GM23248 (cell line): ENCODE measurements around the gene DCST2. TPM values are rescaled to one million over a fixed set of nuclear protein-coding genes. Genes with fewer than 3 reads are reported as not detected.

Experiments
- DNase-seq: peaks from one replicate; pipeline ENCODE4 v3.0.0-alpha.2; 2015
- H2AFZ ChIP-seq: fragments of 200-600 bp; sonication (generic); 2 replicates; pipeline ENCODE4 v1.6.1; 2016; ENCODE audit warnings: antibody characterized with exemption
- H3F3A ChIP-seq: fragments of 200-600 bp; sonication (generic); 2 replicates; pipeline ENCODE4 v1.6.1; 2016; ENCODE audit warnings: mild to moderate bottlenecking, antibody characterized with exemption, mixed run types; ENCODE audit not compliant: insufficient read depth
- H3K27ac ChIP-seq: fragments of 200-600 bp; sonication (generic); 2 replicates; pipeline ENCODE4 v1.5.1; 2016; ENCODE audit warnings: mild to moderate bottlenecking
- H3K27me3 ChIP-seq: fragments of 200-600 bp; sonication (generic); replicated peaks from 2 replicates; pipeline ENCODE4 v1.6.1; 2016; ENCODE audit warnings: mild to moderate bottlenecking; ENCODE audit not compliant: insufficient read depth
- H3K36me3 ChIP-seq: fragments of 200-600 bp; sonication (generic); 2 replicates; pipeline ENCODE4 v1.6.1; 2016; ENCODE audit warnings: low read depth, mild to moderate bottlenecking
- H3K4me1 ChIP-seq: fragments of 200-600 bp; sonication (generic); 2 replicates; pipeline ENCODE4 v1.6.1; 2016; ENCODE audit warnings: mild to moderate bottlenecking; ENCODE audit not compliant: insufficient read depth
- H3K4me2 ChIP-seq: fragments of 200-600 bp; sonication (generic); one replicate; pipeline ENCODE4 v1.6.1; 2016; ENCODE audit warnings: mild to moderate bottlenecking; ENCODE audit not compliant: unreplicated experiment
- H3K4me3 ChIP-seq: fragments of 200-600 bp; sonication (generic); 2 replicates; pipeline ENCODE4 v1.5.1; 2016; ENCODE audit warnings: mild to moderate bottlenecking
- H3K79me2 ChIP-seq: fragments of 200-600 bp; sonication (generic); 2 replicates; pipeline ENCODE4 v1.6.1; 2016; ENCODE audit warnings: mild to moderate bottlenecking; ENCODE audit not compliant: insufficient read depth
- H3K9ac ChIP-seq: fragments of 200-600 bp; sonication (generic); 2 replicates; pipeline ENCODE4 v1.6.1; 2016; ENCODE audit warnings: mild to moderate bottlenecking
- H3K9me2 ChIP-seq: fragments of 200-600 bp; sonication (generic); 2 replicates; pipeline ENCODE4 v1.6.1; 2016; ENCODE audit warnings: mixed run types, mild to moderate bottlenecking, moderate library complexity; ENCODE audit not compliant: insufficient read depth
- H3K9me3 ChIP-seq: fragments of 200-600 bp; sonication (generic); one replicate; pipeline ENCODE4 v1.6.1; 2017; ENCODE audit warnings: low read depth
- H4K20me1 ChIP-seq: fragments of 200-600 bp; sonication (generic); 2 replicates; pipeline ENCODE4 v1.6.0; 2016; ENCODE audit not compliant: insufficient read depth
- EZH2 ChIP-seq: fragments of 200-600 bp; sonication (generic); IDR thresholded peaks from 2 replicates; pipeline ENCODE4 v1.6.1; 2018; ENCODE audit warnings: antibody characterized with exemption, mild to moderate bottlenecking; ENCODE audit not compliant: insufficient read depth, poor library complexity, severe bottlenecking
- EZH2phosphoT487 ChIP-seq: fragments of 200-600 bp; sonication (generic); IDR thresholded peaks from 2 replicates; pipeline ENCODE4 v1.6.1; 2018; ENCODE audit warnings: antibody characterized with exemption, moderate library complexity, mild to moderate bottlenecking, low read depth; ENCODE audit not compliant: insufficient read depth
- WGBS, 2 experiments: methylation state at CpG; one replicate each; pipeline ENCODE4 v1.1.6; 2015 to 2017; ENCODE audit warnings: low lambda C conversion rate in 2 of 2, low coverage in 1 of 2; ENCODE audit errors: missing lambda C conversion rate in 2 of 2; 5-methylcytosine and 5-hydroxymethylcytosine counted together
- in situ Hi-C: fragments of 300-500 bp; cut with MboI; formaldehyde crosslinking; loops from 2 replicates; pipeline ENCODE4 v1.15.0; 2020
- polyA plus RNA-seq: library from polyadenylated mRNA; unstranded; fragments of >200 nt; fragmentation: Nextera tagmentation; extraction: Ambion mirVana; gene quantifications from 2 replicates; pipeline ENCODE4 v1.2.1, GENCODE V29; 2016
- total RNA-seq: library from RNA; depleted of rRNA; stranded (reverse); fragments of >200 nt; shearing (Covaris generic); gene quantifications from 2 replicates; pipeline ENCODE4 v1.2.3, GENCODE V29; 2014

Gene DCST2
- total and polyA plus RNA-seq, 2 experiments from 2014 or later, result 0.14 TPM; not detected in 1

DNA sequence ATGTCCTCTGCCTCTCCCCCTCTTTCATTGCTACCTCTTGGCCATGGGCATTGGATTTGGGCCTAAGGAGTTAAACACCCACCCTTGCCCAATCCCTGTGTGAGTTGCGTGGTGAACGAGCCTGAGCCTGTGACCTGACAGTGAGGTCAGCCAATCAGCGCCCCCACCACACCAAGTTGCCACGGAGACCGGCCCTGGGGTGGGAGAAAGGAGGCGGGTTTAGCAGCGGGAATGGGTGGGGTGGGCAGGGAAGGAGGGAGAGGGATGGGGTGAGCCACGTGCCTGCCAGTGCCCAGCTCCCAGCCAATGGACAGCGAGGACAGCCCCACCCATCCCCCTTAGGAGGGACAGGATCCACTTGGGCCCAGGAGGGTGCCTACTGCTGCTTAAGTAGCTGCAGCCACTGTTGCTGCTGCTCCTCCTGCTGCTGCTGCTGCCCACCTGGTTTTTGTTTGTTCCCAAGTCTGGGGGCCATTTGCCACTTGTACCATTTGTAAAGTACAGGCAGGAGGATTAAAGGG is 21.5 kb downstream of the DCST2 start:
- Histone ChIP-seq H4K20me1 (no peaks in the 10 kb centered on the region), H3K4me1 (peaks cover 4% of the 10 kb centered on the region; the same call in 1 of the 2 replicates), H2AFZ (no peak overlapping the region), H3K4me3 (no peak overlapping the region), H3K9me3 (no peaks in the 10 kb centered on the region), H3K9me2 (no peaks in the 10 kb centered on the region), H3K27ac (no peak overlapping the region), H3K4me2 (no peak overlapping the region), H3K36me3 (no peaks in the 10 kb centered on the region), H3K9ac (no peak overlapping the region), H3K79me2 (peaks cover 12% of the 10 kb centered on the region), H3F3A (no peaks in the 10 kb centered on the region), H3K27me3 (no peaks in the 10 kb centered on the region)
- in situ Hi-C loops, result no loop called here
- WGBS, 2 experiments, result 19 to 31% methylated on average over 6 to 9 of the region's 9 CpGs
- TF ChIP-seq EZH2 (no peak), EZH2phosphoT487 (no peak)
- DNase-seq, result peak; percentile 55

DNA sequence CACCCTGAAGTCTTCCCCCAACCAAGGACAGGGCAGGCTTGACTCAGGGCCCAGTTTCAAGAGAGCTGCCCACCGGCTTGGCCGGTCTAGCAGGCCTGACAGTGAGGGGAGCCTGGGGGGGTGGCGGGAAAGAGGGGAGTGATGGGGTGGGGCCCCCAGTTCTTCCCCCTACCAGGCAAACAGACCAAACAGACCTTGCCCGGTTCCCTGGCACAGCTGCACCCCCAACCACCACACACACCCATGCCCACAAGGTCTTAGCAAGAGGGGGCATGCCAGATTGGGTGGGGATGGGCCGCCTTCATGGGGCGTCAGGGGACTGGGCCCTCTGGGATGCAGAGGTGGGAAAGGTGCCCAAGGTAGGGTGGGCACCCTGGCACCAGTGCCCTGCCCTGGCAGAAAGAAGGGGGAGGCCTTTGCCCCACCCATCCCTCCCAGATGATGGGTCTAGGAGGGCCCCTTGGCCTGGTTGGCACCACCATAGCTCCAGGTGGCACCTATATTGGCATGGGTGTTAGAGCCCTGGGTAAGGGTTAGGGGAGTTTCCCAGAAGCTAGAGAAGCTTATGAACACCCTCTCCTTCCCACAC is 22.1 kb downstream of the DCST2 start:
- no peak for DNase-seq
- Histone ChIP-seq H4K20me1 (no peaks in the 10 kb centered on the region), H3K27ac (no peak overlapping the region), H3K79me2 (peaks cover 18% of the 10 kb centered on the region), H3K4me3 (no peak overlapping the region), H3K27me3 (no peaks in the 10 kb centered on the region), H3K4me1 (no peaks in the 10 kb centered on the region), H3K9me3 (no peaks in the 10 kb centered on the region), H3K4me2 (no peak overlapping the region), H3K36me3 (no peaks in the 10 kb centered on the region), H3K9me2 (no peaks in the 10 kb centered on the region), H3F3A (no peaks in the 10 kb centered on the region), H2AFZ (no peak overlapping the region), H3K9ac (no peak overlapping the region)
- in situ Hi-C loops, result no loop called here
- WGBS, 2 experiments, result 84 to 89% methylated on average over 3 to 6 of the region's 6 CpGs
- TF ChIP-seq EZH2phosphoT487 (no peak), EZH2 (no peak)

- peaks cover under 1% of the 10 kb centered on the region; the same call in 1 of the 2 replicates for H3K4me1 ChIP-seq
- no peaks in the 10 kb centered on the region for H3K9me3 ChIP-seq
- H3K27me3 ChIP-seq, result no peaks in the 10 kb centered on the region
- no peaks in the 10 kb centered on the region for H3K36me3 ChIP-seq
- H3K4me2 ChIP-seq, result no peak overlapping the region
- no peak for TF ChIP-seq EZH2phosphoT487
- no peak for TF ChIP-seq EZH2
- H4K20me1 ChIP-seq, result no peaks in the 10 kb centered on the region
- no peak overlapping the region for H3K9ac ChIP-seq
- H3F3A ChIP-seq, result no peaks in the 10 kb centered on the region
- H2AFZ ChIP-seq, result no peak overlapping the region
- in situ Hi-C loops, result no loop called here
- no peak for DNase-seq
- 72 to 74% methylated on average over 5 of the region's 5 CpGs for WGBS, 2 experiments
- no peak overlapping the region for H3K4me3 ChIP-seq
- H3K27ac ChIP-seq, result no peak overlapping the region
- H3K9me2 ChIP-seq, result no peaks in the 10 kb centered on the region
- peaks cover 23% of the 10 kb centered on the region for H3K79me2 ChIP-seq
Measured at GRCh38 chr1:155011004-155011416, 22.6 kb downstream of the DCST2 start.

- DNase-seq, result no peak
Measured at GRCh38 chr1:155010211-155010918, 23.2 kb downstream of the DCST2 start.

More at GRCh38 chr1:155010211-155010918, 23.2 kb downstream of the DCST2 start:
- no peak for TF ChIP-seq EZH2phosphoT487
- no peak for TF ChIP-seq EZH2
- Histone ChIP-seq H2AFZ (no peak overlapping the region), H3K4me2 (no peak overlapping the region), H3K4me1 (peaks cover 7% of the 10 kb centered on the region), H3K36me3 (no peaks in the 10 kb centered on the region), H3K9ac (no peak overlapping the region), H3K27me3 (no peaks in the 10 kb centered on the region), H3K9me3 (no peaks in the 10 kb centered on the region), H3K27ac (no peak overlapping the region), H4K20me1 (no peaks in the 10 kb centered on the region), H3K4me3 (no peak overlapping the region), H3K9me2 (no peaks in the 10 kb centered on the region), H3K79me2 (peaks cover 27% of the 10 kb centered on the region), H3F3A (no peaks in the 10 kb centered on the region)
- in situ Hi-C loops, result no loop called here
- 69 to 80% methylated on average over 5 to 11 of the region's 11 CpGs for WGBS, 2 experiments
